Measurements from ENCODE around the gene PLOD2.

PLOD2 gene

GRCh38 chr3:146195605-146196004 lies 34.6 kb upstream of the PLOD2 start:
- DNase-seq (ENCODE audit: low read depth): no peak
- no peak for TF ChIP-seq CTCF (conservative IDR thresholded peaks at IDR 0.05; ENCODE audit: low read depth, low read length)
- no peak overlapping the region for H3K4me3 ChIP-seq (ENCODE audit: low read depth, low read length)

GRCh38 chr3:146195030-146195429 lies 34.0 kb upstream of the PLOD2 start:
- no peak for TF ChIP-seq CTCF (conservative IDR thresholded peaks at IDR 0.05; ENCODE audit: low read depth, low read length)
- no peak for DNase-seq (ENCODE audit: low read depth)
- H3K4me3 ChIP-seq (ENCODE audit: low read depth, low read length): no peak overlapping the region

GRCh38 chr3:146191051-146191450 lies 30.1 kb upstream of the PLOD2 start:
- no peak for DNase-seq (ENCODE audit: low read depth)
- TF ChIP-seq CTCF (conservative IDR thresholded peaks at IDR 0.05; ENCODE audit: low read depth, low read length): no peak
- no peak overlapping the region for H3K4me3 ChIP-seq (ENCODE audit: low read depth, low read length)

GRCh38 chr3:146189519-146190173 lies 28.7 kb upstream of the PLOD2 start:
- peak; percentile 79 for DNase-seq (ENCODE audit: low read depth)
- H3K4me3 ChIP-seq (ENCODE audit: low read depth, low read length): no peak overlapping the region
- TF ChIP-seq CTCF (conservative IDR thresholded peaks at IDR 0.05; ENCODE audit: low read depth, low read length): peak; percentile 79

GRCh38 chr3:146187334-146187950 lies 26.5 kb upstream of the PLOD2 start:
- TF ChIP-seq CTCF (conservative IDR thresholded peaks at IDR 0.05; ENCODE audit: low read depth, low read length): peak; percentile 71
- no peak overlapping the region for H3K4me3 ChIP-seq (ENCODE audit: low read depth, low read length)
- DNase-seq (ENCODE audit: low read depth): peak; percentile 69

- H3K4me3 ChIP-seq (ENCODE audit: low read depth, low read length): no peak overlapping the region
- DNase-seq (ENCODE audit: low read depth): peak; percentile 38
- TF ChIP-seq CTCF (conservative IDR thresholded peaks at IDR 0.05; ENCODE audit: low read depth, low read length): no peak
Observed at GRCh38 chr3:146184241-146185015, 23.4 kb upstream of the PLOD2 start.
